ENCODE measurements around the gene SMIM1. TPM values are rescaled to one million over a fixed set of nuclear protein-coding genes. Genes with fewer than 3 reads are reported as not detected.

Gene SMIM1
- total and polyA plus RNA-seq, 8 donors, result 3.1 to 15.1 (median 6.4) TPM

- H3K4me3 ChIP-seq, result no peak overlapping the region
- H3K27ac ChIP-seq, result no peak overlapping the region
- intact Hi-C loops (cut with DNase I), result no loop called here
- no peaks in the 10 kb centered on the region for H3K27me3 ChIP-seq
- FAIRE-seq (no peak), ATAC-seq (no peak), DNase-seq (no peak)
- no peaks in the 10 kb centered on the region for H3K4me1 ChIP-seq
- WGBS, 2 donors, result 93 to 94% methylated on average over 23 of the region's 23 CpGs
- peaks cover 3 to 47% (median 20%) of the 10 kb centered on the region in 3 donors for H3K36me3 ChIP-seq
- no peaks in the 10 kb centered on the region for H3K9me3 ChIP-seq
- TF ChIP-seq CTCF (IDR thresholded peaks at IDR 0.05), result no peak
Observed at GRCh38 chr1:3779265-3779911, 6.8 kb downstream of the SMIM1 start.

GRCh38 chr1:3779912-3780416 is 7.4 kb downstream of the SMIM1 start:
- H3K36me3 ChIP-seq, result peaks cover 3 to 53% (median 24%) of the 10 kb centered on the region in 3 donors
- no peak for DNase-seq
- 90 to 91% methylated on average over 20 of the region's 20 CpGs for WGBS, 2 donors

GRCh38 chr1:3780901-3781300 is 8.4 kb downstream of the SMIM1 start:
- intact Hi-C loops (cut with DNase I), result no loop called here
- H3K36me3 ChIP-seq, result peaks cover 3 to 62% (median 30%) of the 10 kb centered on the region in 3 donors
- ATAC-seq (no peak), FAIRE-seq (no peak), DNase-seq (no peak)
- no peaks in the 10 kb centered on the region for H3K4me1 ChIP-seq
- H3K27me3 ChIP-seq, result no peaks in the 10 kb centered on the region
- no peak for TF ChIP-seq CTCF (IDR thresholded peaks at IDR 0.05)
- 85 to 87% methylated on average over 21 of the region's 21 CpGs for WGBS, 2 donors
- no peaks in the 10 kb centered on the region for H3K9me3 ChIP-seq
- H3K27ac ChIP-seq, result no peak overlapping the region
- no peak overlapping the region for H3K4me3 ChIP-seq

More at GRCh38 chr1:3779912-3780416, 7.4 kb downstream of the SMIM1 start:
- no peaks in the 10 kb centered on the region for H3K27me3 ChIP-seq
- ATAC-seq (no peak), FAIRE-seq (no peak)
- H3K9me3 ChIP-seq, result no peaks in the 10 kb centered on the region
- no peak overlapping the region for H3K4me3 ChIP-seq
- intact Hi-C loops (cut with DNase I), result no loop called here
- no peaks in the 10 kb centered on the region for H3K4me1 ChIP-seq
- no peak for TF ChIP-seq CTCF (IDR thresholded peaks at IDR 0.05)
- no peak overlapping the region for H3K27ac ChIP-seq

- WGBS, 2 donors, result 91 to 94% methylated on average over 30 of the region's 30 CpGs
- Histone ChIP-seq H3K9me3 (no peaks in the 10 kb centered on the region), H3K4me3 (no peak overlapping the region), H3K27ac (no peak overlapping the region), H3K36me3 (peaks cover 3 to 75% (median 30%) of the 10 kb centered on the region in 3 donors), H3K4me1 (no peaks in the 10 kb centered on the region), H3K27me3 (no peaks in the 10 kb centered on the region)
- TF ChIP-seq CTCF (IDR thresholded peaks at IDR 0.05), result no peak
- ATAC-seq (no peak), FAIRE-seq (no peak), DNase-seq (peak in 2 of 6 donors; percentile 23 to 44)
- intact Hi-C loops (cut with DNase I), result no loop called here
Observed at GRCh38 chr1:3783651-3784474, 11.3 kb downstream of the SMIM1 start.
